ENCODE data around the gene CBX4. TPM values are rescaled to one million over a fixed set of nuclear protein-coding genes. Genes with fewer than 3 reads are reported as not detected.
A peak's percentile ranks its signal among the peaks of the same experiment; 100 is the strongest.

The CBX4 gene
- total and polyA plus RNA-seq, 10 of the 15 experiments (the other 5 are each of a cell fraction or from before 2014, with no cell fraction given) = 0.69 to 24.6 (median 4.2) TPM

DNA sequence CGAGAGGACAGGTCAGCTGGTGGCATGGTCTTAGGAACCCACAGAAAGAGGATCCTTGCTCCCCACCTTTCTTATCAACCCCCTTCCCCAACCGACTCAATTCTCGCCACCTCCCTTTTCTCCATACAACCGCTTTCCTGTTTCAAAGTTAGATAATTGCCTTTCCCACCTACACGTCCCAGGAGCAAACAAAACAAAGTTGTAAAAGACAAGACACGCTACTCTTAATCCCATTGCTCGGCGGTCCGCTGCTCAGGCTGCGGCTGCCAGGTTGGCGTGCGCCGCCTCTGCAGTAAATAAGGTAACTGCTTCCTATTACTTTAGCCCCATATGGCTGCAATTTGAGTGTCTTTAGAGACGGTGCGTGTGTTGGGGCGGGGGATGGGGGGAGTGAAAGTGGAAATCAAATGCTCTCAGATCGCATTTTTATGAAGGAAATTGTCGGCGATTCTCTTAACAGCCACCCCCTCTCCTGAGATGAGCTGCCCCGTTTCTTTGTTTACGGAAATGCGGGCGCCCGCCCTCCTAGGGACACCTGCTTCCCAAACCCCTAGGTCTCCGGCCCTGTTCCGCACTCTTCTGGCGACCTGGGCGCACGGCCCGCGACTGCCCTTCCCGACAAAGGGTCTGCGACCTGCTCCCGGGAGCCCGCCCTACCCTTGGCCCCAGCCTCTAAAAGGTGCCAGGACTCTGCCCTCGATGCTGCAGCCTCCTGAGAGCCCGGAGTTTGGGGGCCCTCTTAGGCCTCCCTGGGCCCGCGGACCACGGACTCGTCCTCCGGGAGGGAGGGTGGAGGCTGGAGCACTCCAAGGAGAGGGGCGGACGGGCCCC, 38.7 kb downstream of the CBX4 start:
- in situ Hi-C loops (cut with MboI) = no loop called here
- ChIA-PET RAD21 (ENCODE audit: unreplicated experiment) (no interaction called here), POLR2A (no interaction called here), SMC1A (ENCODE audit: uncharacterized antibody, unreplicated experiment) (no interaction called here), CTCF (no interaction called here)
- no peak overlapping the region for H3K27ac ChIP-seq (ENCODE audit: control insufficient read depth, insufficient read depth)
- peak overlapping the region; percentile 69 for H3K4me2 ChIP-seq (ENCODE audit: control insufficient read depth, insufficient read depth)
- H3K79me2 ChIP-seq (ENCODE audit: control insufficient read depth, insufficient read depth, low read length) = no peaks in the 10 kb centered on the region
- peak; percentile 14; the same call in 1 of the 3 replicates for ATAC-seq
- peak; percentile 27 for FAIRE-seq
- no peaks in the 10 kb centered on the region; the same call in 2 of the 3 replicates for H3K9me3 ChIP-seq (replicated peaks; ENCODE audit: control insufficient read depth, insufficient read depth, low read length)
- H4K20me1 ChIP-seq (ENCODE audit: control insufficient read depth, insufficient read depth) = no peaks in the 10 kb centered on the region
- peaks cover 18 to 47% of the 10 kb centered on the region in 2 experiments for H3K27me3 ChIP-seq (replicated peaks in 1 of 2; ENCODE audit: control insufficient read depth in 2 of 2, insufficient read depth in 2 of 2, low read length in 1 of 2)
- peaks cover 51% of the 10 kb centered on the region for H3K4me1 ChIP-seq (ENCODE audit: control insufficient read depth, insufficient read depth, low read length)
- H3K9ac ChIP-seq (ENCODE audit: control insufficient read depth, insufficient read depth, low read length) = no peak overlapping the region
- no peaks in the 10 kb centered on the region for H3K36me3 ChIP-seq (ENCODE audit: control insufficient read depth in 2 of 2, insufficient read depth in 2 of 2, low read length in 1 of 2)
- intact Hi-C loops (cut with micrococcal nuclease; ENCODE audit: unreplicated experiment) = loop anchor here (5.0 kb wide), 1 partner anchor 37 kb away; the partner anchor contains the start of gene CBX4
- DNase-seq (ENCODE audit: low read depth, low spot score) = no peak
- peak overlapping the region; percentile 71 for H2AFZ ChIP-seq (ENCODE audit: control insufficient read depth, low read depth, low read length)
- peak overlapping the region; percentile 12; the same call in 1 of the 2 replicates for H3K4me3 ChIP-seq
- BruUV-seq (replicated peaks) = no TSS peak
- 5% methylated on average over 42 of the region's 44 CpGs for WGBS (ENCODE audit: insufficient coverage, insufficient replicate concordance, low lambda C conversion rate, missing lambda C conversion rate)
- peak; percentile 63; the same call in 1 of the 2 replicates for TF ChIP-seq NBN (IDR thresholded peaks at IDR 0.05)
- TF ChIP-seq BRCA1 (IDR thresholded peaks at IDR 0.05; ENCODE audit: low read depth, low read length) = no peak
- TF ChIP-seq, protein P1, sequence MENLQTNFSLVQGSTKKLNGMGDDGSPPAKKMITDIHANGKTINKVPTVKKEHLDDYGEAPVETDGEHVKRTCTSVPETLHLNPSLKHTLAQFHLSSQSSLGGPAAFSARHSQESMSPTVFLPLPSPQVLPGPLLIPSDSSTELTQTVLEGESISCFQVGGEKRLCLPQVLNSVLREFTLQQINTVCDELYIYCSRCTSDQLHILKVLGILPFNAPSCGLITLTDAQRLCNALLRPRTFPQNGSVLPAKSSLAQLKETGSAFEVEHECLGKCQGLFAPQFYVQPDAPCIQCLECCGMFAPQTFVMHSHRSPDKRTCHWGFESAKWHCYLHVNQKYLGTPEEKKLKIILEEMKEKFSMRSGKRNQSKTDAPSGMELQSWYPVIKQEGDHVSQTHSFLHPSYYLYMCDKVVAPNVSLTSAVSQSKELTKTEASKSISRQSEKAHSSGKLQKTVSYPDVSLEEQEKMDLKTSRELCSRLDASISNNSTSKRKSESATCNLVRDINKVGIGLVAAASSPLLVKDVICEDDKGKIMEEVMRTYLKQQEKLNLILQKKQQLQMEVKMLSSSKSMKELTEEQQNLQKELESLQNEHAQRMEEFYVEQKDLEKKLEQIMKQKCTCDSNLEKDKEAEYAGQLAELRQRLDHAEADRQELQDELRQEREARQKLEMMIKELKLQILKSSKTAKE (IDR thresholded peaks at IDR 0.05; ENCODE audit: low read depth, poor library complexity, severe bottlenecking) = no peak
- TF ChIP-seq BHLHE40 (IDR thresholded peaks at IDR 0.05; ENCODE audit: borderline replicate concordance in 1 of 2, low read depth in 2 of 2, low read length in 1 of 2) = peak; percentile 17 to 27; a peak in 1 of 4 replicates
- TF ChIP-seq SRF (IDR thresholded peaks at IDR 0.05; ENCODE audit: low read depth in 2 of 2, low read length in 2 of 2) = peak; percentile 51 to 97
- peak; percentile 43 for TF ChIP-seq SUZ12 (IDR thresholded peaks at IDR 0.05; ENCODE audit: unreplicated experiment)
- TF ChIP-seq NR2F1 (conservative IDR thresholded peaks at IDR 0.05) = no peak
- peak; percentile 57 for TF ChIP-seq BMI1 (IDR thresholded peaks at IDR 0.05; ENCODE audit: borderline replicate concordance)
- TF ChIP-seq HDGF (IDR thresholded peaks at IDR 0.05) = no peak
- TF ChIP-seq RELA (IDR thresholded peaks at IDR 0.05; ENCODE audit: borderline replicate concordance, partially characterized antibody) = no peak
- no peak for TF ChIP-seq CREM (IDR thresholded peaks at IDR 0.05; ENCODE audit: low read depth)
- no peak for TF ChIP-seq NRF1 (conservative IDR thresholded peaks at IDR 0.05; ENCODE audit: low read depth, low read length)
- TF ChIP-seq, protein P2, sequence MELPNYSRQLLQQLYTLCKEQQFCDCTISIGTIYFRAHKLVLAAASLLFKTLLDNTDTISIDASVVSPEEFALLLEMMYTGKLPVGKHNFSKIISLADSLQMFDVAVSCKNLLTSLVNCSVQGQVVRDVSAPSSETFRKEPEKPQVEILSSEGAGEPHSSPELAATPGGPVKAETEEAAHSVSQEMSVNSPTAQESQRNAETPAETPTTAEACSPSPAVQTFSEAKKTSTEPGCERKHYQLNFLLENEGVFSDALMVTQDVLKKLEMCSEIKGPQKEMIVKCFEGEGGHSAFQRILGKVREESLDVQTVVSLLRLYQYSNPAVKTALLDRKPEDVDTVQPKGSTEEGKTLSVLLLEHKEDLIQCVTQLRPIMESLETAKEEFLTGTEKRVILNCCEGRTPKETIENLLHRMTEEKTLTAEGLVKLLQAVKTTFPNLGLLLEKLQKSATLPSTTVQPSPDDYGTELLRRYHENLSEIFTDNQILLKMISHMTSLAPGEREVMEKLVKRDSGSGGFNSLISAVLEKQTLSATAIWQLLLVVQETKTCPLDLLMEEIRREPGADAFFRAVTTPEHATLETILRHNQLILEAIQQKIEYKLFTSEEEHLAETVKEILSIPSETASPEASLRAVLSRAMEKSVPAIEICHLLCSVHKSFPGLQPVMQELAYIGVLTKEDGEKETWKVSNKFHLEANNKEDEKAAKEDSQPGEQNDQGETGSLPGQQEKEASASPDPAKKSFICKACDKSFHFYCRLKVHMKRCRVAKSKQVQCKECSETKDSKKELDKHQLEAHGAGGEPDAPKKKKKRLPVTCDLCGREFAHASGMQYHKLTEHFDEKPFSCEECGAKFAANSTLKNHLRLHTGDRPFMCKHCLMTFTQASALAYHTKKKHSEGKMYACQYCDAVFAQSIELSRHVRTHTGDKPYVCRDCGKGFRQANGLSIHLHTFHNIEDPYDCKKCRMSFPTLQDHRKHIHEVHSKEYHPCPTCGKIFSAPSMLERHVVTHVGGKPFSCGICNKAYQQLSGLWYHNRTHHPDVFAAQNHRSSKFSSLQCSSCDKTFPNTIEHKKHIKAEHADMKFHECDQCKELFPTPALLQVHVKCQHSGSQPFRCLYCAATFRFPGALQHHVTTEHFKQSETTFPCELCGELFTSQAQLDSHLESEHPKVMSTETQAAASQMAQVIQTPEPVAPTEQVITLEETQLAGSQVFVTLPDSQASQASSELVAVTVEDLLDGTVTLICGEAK (IDR thresholded peaks at IDR 0.05; ENCODE audit: borderline replicate concordance) = peak; percentile 51
- TF ChIP-seq RUNX3 (IDR thresholded peaks at IDR 0.05; ENCODE audit: low read length) = peak; percentile 71
- TF ChIP-seq POLR2A (IDR thresholded peaks at IDR 0.05; ENCODE audit: low read depth, low read length) = 0 out of 2 replicates have a peak, but pooled peaks have one; percentile 25
- TF ChIP-seq ATF7 (IDR thresholded peaks at IDR 0.05; ENCODE audit: low read depth) = 0 out of 2 replicates have a peak, but pooled peaks have one; percentile 42
- TF ChIP-seq EZH2 (IDR thresholded peaks at IDR 0.05; ENCODE audit: borderline replicate concordance, control insufficient read depth, low read depth, low read length) = 0 out of 2 replicates have a peak, but pooled peaks have one; percentile 86
- TF ChIP-seq YY1 (IDR thresholded peaks at IDR 0.05; ENCODE audit: low read depth, low read length) = peak; percentile 88
- TF ChIP-seq TBL1XR1 (IDR thresholded peaks at IDR 0.05; ENCODE audit: low read depth, low read length) = 0 out of 2 replicates have a peak, but pooled peaks have one; percentile 30
